ENCODE results near the gene PCCA.
"Not testable (repeated sequence)": the region's sequence is repeated elsewhere in the genome, so short reads cannot be mapped to it uniquely, and the experiment has no call there.

Gene PCCA

DNA sequence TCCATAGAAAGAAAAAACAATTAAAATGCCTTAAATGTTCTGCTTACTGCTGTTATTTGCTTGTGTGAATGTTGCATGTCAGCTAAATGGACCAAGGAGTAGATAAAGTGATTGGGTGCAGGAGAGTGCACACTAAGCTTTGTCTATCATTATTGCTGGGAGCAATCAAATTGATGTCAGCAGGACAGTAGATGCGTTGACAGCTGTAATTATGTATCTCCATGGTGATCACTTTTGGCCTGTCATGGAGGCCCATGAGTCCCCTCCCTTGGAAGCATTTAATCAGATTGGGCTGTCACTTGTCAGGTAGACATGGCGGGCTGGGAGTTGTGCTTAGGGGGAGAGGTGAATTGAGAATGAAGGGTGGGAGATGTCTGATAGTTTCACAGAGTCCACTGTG lies 215.3 kb downstream of the PCCA start:
- Histone ChIP-seq H3K4me3 (ENCODE audit: low read length in 2 of 2) (no peak overlapping the region), H3K4me1 (ENCODE audit: control insufficient read depth, insufficient read depth, low read length) (no peaks in the 10 kb centered on the region), H3K27me3 (ENCODE audit: control insufficient read depth in 1 of 2, insufficient read depth in 2 of 2, low read length in 2 of 2) (no peaks in the 10 kb centered on the region), H3K9me3 (ENCODE audit: control insufficient read depth in 2 of 2, low read length in 2 of 2) (no peaks in the 10 kb centered on the region), H3K36me3 (ENCODE audit: control insufficient read depth in 2 of 2, insufficient read depth in 2 of 2, low read length in 2 of 2) (no peaks in the 10 kb centered on the region), H3K9ac (ENCODE audit: low read length in 2 of 2) (no peak overlapping the region), H3K27ac (ENCODE audit: low read length) (no peak overlapping the region)

DNA sequence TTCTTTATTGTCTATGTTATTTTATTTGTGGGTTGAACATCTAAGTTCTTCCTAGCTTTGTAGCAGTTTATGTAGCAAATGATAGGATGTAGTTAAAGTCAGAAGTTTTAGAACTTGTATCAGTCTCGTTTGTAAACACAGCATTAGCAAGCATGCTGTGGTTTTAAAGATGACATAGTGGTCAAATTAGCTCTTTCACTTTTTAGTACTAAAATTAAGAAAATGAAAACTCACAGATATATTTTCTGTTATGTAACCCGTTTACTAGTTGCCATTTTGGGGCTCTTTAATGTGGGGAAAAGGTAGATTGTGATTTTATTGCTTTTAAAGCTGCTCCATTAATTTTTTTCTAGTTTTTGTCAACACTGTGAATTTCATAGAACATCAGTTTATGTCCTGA lies 216.5 kb downstream of the PCCA start:
- H3K9me3 ChIP-seq (ENCODE audit: control insufficient read depth in 2 of 2, low read length in 2 of 2), result no peaks in the 10 kb centered on the region
- no peaks in the 10 kb centered on the region for H3K27me3 ChIP-seq (ENCODE audit: control insufficient read depth in 1 of 2, insufficient read depth in 2 of 2, low read length in 2 of 2)
- no peaks in the 10 kb centered on the region for H3K36me3 ChIP-seq (ENCODE audit: control insufficient read depth in 2 of 2, insufficient read depth in 2 of 2, low read length in 2 of 2)
- H3K4me3 ChIP-seq (ENCODE audit: low read length in 2 of 2), result no peak overlapping the region
- H3K9ac ChIP-seq (ENCODE audit: low read length in 2 of 2), result no peak overlapping the region
- no peak overlapping the region for H3K27ac ChIP-seq (ENCODE audit: low read length)
- H3K4me1 ChIP-seq (ENCODE audit: control insufficient read depth, insufficient read depth, low read length), result no peaks in the 10 kb centered on the region

DNA sequence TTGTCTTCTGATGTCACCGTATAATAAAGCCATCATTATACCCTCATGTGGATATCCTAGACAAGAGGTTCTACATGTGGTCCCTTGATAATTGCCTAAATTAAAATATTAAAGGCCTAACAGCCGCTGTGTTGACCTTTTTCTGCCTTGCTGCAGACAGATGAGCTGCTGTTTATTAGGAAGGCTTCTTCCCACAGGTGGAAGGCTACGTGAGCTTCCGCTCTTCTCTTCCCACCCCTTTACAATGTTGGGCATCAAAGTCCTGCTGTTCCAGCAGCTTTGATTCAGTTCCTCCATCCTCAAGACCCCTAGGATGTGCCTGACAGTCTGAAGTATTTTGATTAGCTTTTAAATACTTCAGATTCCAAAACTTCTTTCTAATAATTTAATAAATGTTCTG lies 217.1 kb downstream of the PCCA start:
- H3K4me1 ChIP-seq (ENCODE audit: control insufficient read depth, insufficient read depth, low read length), result no peaks in the 10 kb centered on the region
- no peaks in the 10 kb centered on the region for H3K36me3 ChIP-seq (ENCODE audit: control insufficient read depth in 2 of 2, insufficient read depth in 2 of 2, low read length in 2 of 2)
- no peaks in the 10 kb centered on the region for H3K9me3 ChIP-seq (ENCODE audit: control insufficient read depth in 2 of 2, low read length in 2 of 2)
- no peak overlapping the region for H3K4me3 ChIP-seq (ENCODE audit: low read length in 2 of 2)
- no peaks in the 10 kb centered on the region for H3K27me3 ChIP-seq (ENCODE audit: control insufficient read depth in 1 of 2, insufficient read depth in 2 of 2, low read length in 2 of 2)
- H3K27ac ChIP-seq (ENCODE audit: low read length), result no peak overlapping the region
- no peak overlapping the region for H3K9ac ChIP-seq (ENCODE audit: low read length in 2 of 2)

GRCh38 chr13:100306434-100306999 lies 217.6 kb downstream of the PCCA start:
- no peaks in the 10 kb centered on the region for H3K9me3 ChIP-seq (ENCODE audit: control insufficient read depth in 2 of 2, low read length in 2 of 2)
- H3K27me3 ChIP-seq (ENCODE audit: control insufficient read depth in 1 of 2, insufficient read depth in 2 of 2, low read length in 2 of 2), result no peaks in the 10 kb centered on the region
- H3K36me3 ChIP-seq (ENCODE audit: control insufficient read depth in 2 of 2, insufficient read depth in 2 of 2, low read length in 2 of 2), result no peaks in the 10 kb centered on the region
- H3K27ac ChIP-seq (ENCODE audit: low read length), result no peak overlapping the region
- H3K4me3 ChIP-seq (ENCODE audit: low read length in 2 of 2), result no peak overlapping the region
- no peaks in the 10 kb centered on the region for H3K4me1 ChIP-seq (ENCODE audit: control insufficient read depth, insufficient read depth, low read length)
- no peak overlapping the region for H3K9ac ChIP-seq (ENCODE audit: low read length in 2 of 2)

GRCh38 chr13:100314132-100314910 lies 225.4 kb downstream of the PCCA start:
- Histone ChIP-seq H3K27me3 (ENCODE audit: control insufficient read depth in 1 of 2, insufficient read depth in 2 of 2, low read length in 2 of 2) (no peaks in the 10 kb centered on the region), H3K9ac (ENCODE audit: low read length in 2 of 2) (no peak overlapping the region), H3K9me3 (ENCODE audit: control insufficient read depth in 2 of 2, low read length in 2 of 2) (no peaks in the 10 kb centered on the region), H3K4me3 (ENCODE audit: low read length in 2 of 2) (no peak overlapping the region), H3K27ac (ENCODE audit: low read length) (no peak overlapping the region), H3K36me3 (ENCODE audit: control insufficient read depth in 2 of 2, insufficient read depth in 2 of 2, low read length in 2 of 2) (peaks cover 0 to 4% of the 10 kb centered on the region in 2 donors), H3K4me1 (ENCODE audit: control insufficient read depth, insufficient read depth, low read length) (no peaks in the 10 kb centered on the region)

- no peak overlapping the region for H3K27ac ChIP-seq (ENCODE audit: low read length)
- no peaks in the 10 kb centered on the region for H3K27me3 ChIP-seq (ENCODE audit: control insufficient read depth in 1 of 2, insufficient read depth in 2 of 2, low read length in 2 of 2)
- H3K4me1 ChIP-seq (ENCODE audit: control insufficient read depth, insufficient read depth, low read length), result no peaks in the 10 kb centered on the region
- no peaks in the 10 kb centered on the region for H3K9me3 ChIP-seq (ENCODE audit: control insufficient read depth in 2 of 2, low read length in 2 of 2)
- no peak overlapping the region for H3K9ac ChIP-seq (ENCODE audit: low read length in 2 of 2)
- H3K4me3 ChIP-seq (ENCODE audit: low read length in 2 of 2), result no peak overlapping the region
- peaks cover 0 to 4% of the 10 kb centered on the region in 2 donors for H3K36me3 ChIP-seq (ENCODE audit: control insufficient read depth in 2 of 2, insufficient read depth in 2 of 2, low read length in 2 of 2)
Measured at GRCh38 chr13:100315522-100315921, 226.6 kb downstream of the PCCA start.

GRCh38 chr13:100318473-100318872 lies 229.6 kb downstream of the PCCA start:
- not testable (repeated sequence) for H3K9me3 ChIP-seq (ENCODE audit: control insufficient read depth in 2 of 2, low read length in 2 of 2); H3K4me1 ChIP-seq (ENCODE audit: control insufficient read depth, insufficient read depth, low read length); H3K27me3 ChIP-seq (ENCODE audit: control insufficient read depth in 1 of 2, insufficient read depth in 2 of 2, low read length in 2 of 2); H3K4me3 ChIP-seq (ENCODE audit: low read length in 2 of 2); H3K9ac ChIP-seq (ENCODE audit: low read length in 2 of 2); H3K27ac ChIP-seq (ENCODE audit: low read length); H3K36me3 ChIP-seq (ENCODE audit: control insufficient read depth in 2 of 2, insufficient read depth in 2 of 2, low read length in 2 of 2)

DNA sequence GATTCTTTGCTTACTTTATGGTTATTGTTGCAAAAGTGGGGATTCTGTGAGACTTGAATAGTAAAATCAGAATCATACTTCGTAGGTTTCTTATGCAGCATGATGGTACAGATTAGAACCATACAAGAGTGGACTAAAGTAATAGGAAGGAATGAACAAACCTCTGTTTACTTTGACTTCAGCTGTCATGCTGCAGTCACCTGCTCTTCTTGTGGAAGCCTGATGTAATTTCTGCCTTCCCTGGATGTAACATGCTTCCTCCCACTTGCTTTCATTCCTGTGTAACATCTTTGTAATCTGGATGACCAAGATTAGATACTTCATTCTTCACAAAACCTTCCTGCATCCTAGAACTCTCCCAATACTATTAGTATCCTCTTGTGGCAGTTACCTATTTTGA lies 235.0 kb downstream of the PCCA start:
- Histone ChIP-seq H3K4me3 (ENCODE audit: low read length in 2 of 2) (no peak overlapping the region), H3K36me3 (ENCODE audit: control insufficient read depth in 2 of 2, insufficient read depth in 2 of 2, low read length in 2 of 2) (peaks cover 7 to 19% of the 10 kb centered on the region in 2 donors), H3K27ac (ENCODE audit: low read length) (no peak overlapping the region), H3K9ac (ENCODE audit: low read length in 2 of 2) (no peak overlapping the region), H3K27me3 (ENCODE audit: control insufficient read depth in 1 of 2, insufficient read depth in 2 of 2, low read length in 2 of 2) (no peaks in the 10 kb centered on the region), H3K4me1 (ENCODE audit: control insufficient read depth, insufficient read depth, low read length) (no peaks in the 10 kb centered on the region), H3K9me3 (ENCODE audit: control insufficient read depth in 2 of 2, low read length in 2 of 2) (no peaks in the 10 kb centered on the region)

- no peaks in the 10 kb centered on the region for H3K4me1 ChIP-seq (ENCODE audit: control insufficient read depth, insufficient read depth, low read length)
- no peak overlapping the region for H3K4me3 ChIP-seq (ENCODE audit: low read length in 2 of 2)
- H3K36me3 ChIP-seq (ENCODE audit: control insufficient read depth in 2 of 2, insufficient read depth in 2 of 2, low read length in 2 of 2), result peaks cover 5 to 7% of the 10 kb centered on the region in 2 donors
- H3K9ac ChIP-seq (ENCODE audit: low read length in 2 of 2), result no peak overlapping the region
- H3K27ac ChIP-seq (ENCODE audit: low read length), result no peak overlapping the region
- no peaks in the 10 kb centered on the region for H3K27me3 ChIP-seq (ENCODE audit: control insufficient read depth in 1 of 2, insufficient read depth in 2 of 2, low read length in 2 of 2)
- no peaks in the 10 kb centered on the region for H3K9me3 ChIP-seq (ENCODE audit: control insufficient read depth in 2 of 2, low read length in 2 of 2)
Measured at GRCh38 chr13:100330662-100331061, 241.8 kb downstream of the PCCA start.

GRCh38 chr13:100333141-100333540 lies 244.2 kb downstream of the PCCA start:
- no peak overlapping the region for H3K27ac ChIP-seq (ENCODE audit: low read length)
- H3K9ac ChIP-seq (ENCODE audit: low read length in 2 of 2), result no peak overlapping the region
- no peaks in the 10 kb centered on the region for H3K9me3 ChIP-seq (ENCODE audit: control insufficient read depth in 2 of 2, low read length in 2 of 2)
- no peaks in the 10 kb centered on the region for H3K4me1 ChIP-seq (ENCODE audit: control insufficient read depth, insufficient read depth, low read length)
- no peak overlapping the region for H3K4me3 ChIP-seq (ENCODE audit: low read length in 2 of 2)
- peaks cover 0 to 4% of the 10 kb centered on the region in 2 donors for H3K36me3 ChIP-seq (ENCODE audit: control insufficient read depth in 2 of 2, insufficient read depth in 2 of 2, low read length in 2 of 2)
- no peaks in the 10 kb centered on the region for H3K27me3 ChIP-seq (ENCODE audit: control insufficient read depth in 1 of 2, insufficient read depth in 2 of 2, low read length in 2 of 2)

- Histone ChIP-seq H3K4me1 (ENCODE audit: control insufficient read depth, insufficient read depth, low read length) (no peaks in the 10 kb centered on the region), H3K9ac (ENCODE audit: low read length in 2 of 2) (no peak overlapping the region), H3K4me3 (ENCODE audit: low read length in 2 of 2) (no peak overlapping the region), H3K27ac (ENCODE audit: low read length) (no peak overlapping the region), H3K36me3 (ENCODE audit: control insufficient read depth in 2 of 2, insufficient read depth in 2 of 2, low read length in 2 of 2) (peaks cover 0 to 5% of the 10 kb centered on the region in 2 donors), H3K9me3 (ENCODE audit: control insufficient read depth in 2 of 2, low read length in 2 of 2) (no peaks in the 10 kb centered on the region), H3K27me3 (ENCODE audit: control insufficient read depth in 1 of 2, insufficient read depth in 2 of 2, low read length in 2 of 2) (no peaks in the 10 kb centered on the region)
Measured at GRCh38 chr13:100334214-100334613, 245.3 kb downstream of the PCCA start.

Data from stomach smooth muscle (tissue), 2 donors.